ENCODE data around the gene TALDO1.

DNA sequence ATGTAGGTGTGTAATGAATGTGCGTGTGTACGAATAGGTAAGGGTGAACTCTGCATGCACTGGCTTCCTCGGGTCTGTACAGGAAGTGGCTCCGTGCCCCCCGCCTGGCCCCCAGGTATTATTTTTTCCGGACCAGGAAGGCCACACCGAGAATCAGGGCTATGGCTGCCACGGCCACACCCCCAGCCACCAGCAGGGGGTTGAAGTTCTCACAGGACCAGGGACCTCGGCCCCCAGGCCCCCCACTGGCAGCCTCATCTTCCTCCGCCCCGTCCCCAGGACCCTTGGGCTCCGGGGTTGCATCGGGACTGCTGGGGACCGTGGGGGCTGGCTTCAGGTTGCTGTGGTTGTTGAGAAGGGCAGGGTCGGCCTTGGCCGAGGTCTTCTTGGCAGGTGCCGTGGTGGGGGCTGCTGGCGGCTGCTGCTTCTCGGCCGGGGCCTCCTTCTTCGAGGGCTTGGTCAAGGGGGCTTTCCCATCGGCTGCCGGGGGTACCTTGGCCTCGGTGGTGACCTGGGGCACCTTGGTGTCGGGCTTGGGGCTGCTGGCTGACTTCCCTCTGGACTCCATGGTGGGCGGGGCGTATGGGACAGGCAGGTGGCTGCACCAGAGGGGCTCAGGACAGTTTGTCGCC lies 40.9 kb downstream of the TALDO1 start:
- TF ChIP-seq, protein P1, sequence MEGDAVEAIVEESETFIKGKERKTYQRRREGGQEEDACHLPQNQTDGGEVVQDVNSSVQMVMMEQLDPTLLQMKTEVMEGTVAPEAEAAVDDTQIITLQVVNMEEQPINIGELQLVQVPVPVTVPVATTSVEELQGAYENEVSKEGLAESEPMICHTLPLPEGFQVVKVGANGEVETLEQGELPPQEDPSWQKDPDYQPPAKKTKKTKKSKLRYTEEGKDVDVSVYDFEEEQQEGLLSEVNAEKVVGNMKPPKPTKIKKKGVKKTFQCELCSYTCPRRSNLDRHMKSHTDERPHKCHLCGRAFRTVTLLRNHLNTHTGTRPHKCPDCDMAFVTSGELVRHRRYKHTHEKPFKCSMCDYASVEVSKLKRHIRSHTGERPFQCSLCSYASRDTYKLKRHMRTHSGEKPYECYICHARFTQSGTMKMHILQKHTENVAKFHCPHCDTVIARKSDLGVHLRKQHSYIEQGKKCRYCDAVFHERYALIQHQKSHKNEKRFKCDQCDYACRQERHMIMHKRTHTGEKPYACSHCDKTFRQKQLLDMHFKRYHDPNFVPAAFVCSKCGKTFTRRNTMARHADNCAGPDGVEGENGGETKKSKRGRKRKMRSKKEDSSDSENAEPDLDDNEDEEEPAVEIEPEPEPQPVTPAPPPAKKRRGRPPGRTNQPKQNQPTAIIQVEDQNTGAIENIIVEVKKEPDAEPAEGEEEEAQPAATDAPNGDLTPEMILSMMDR (IDR thresholded peaks at IDR 0.05; ENCODE audit: low read depth, low read length, poor library complexity, severe bottlenecking) = peak; percentile 35
- TF ChIP-seq EZH2phosphoT487 (IDR thresholded peaks at IDR 0.05; ENCODE audit: borderline replicate concordance, low read length) = no peak

Measured in DOHH2 (cell line).